Ishikawa (cell line): ENCODE results near the gene CNIH4.

Source experiments
- CEBPB ChIP-seq: IDR thresholded peaks from 2 replicates; pipeline ENCODE4 v1.6.1; 2012
- CREB1 ChIP-seq: IDR thresholded peaks from 2 replicates; pipeline ENCODE4 v1.6.1; 2012; ENCODE audit warnings: low read depth
- EGR1 ChIP-seq: IDR thresholded peaks from 2 replicates; pipeline ENCODE4 v1.6.1; 2012
- EP300 ChIP-seq: IDR thresholded peaks from 2 replicates; pipeline ENCODE4 v1.6.1; 2012; ENCODE audit warnings: borderline replicate concordance
- FOXM1 ChIP-seq: IDR thresholded peaks from 2 replicates; pipeline ENCODE4 v1.6.1; 2012; ENCODE audit warnings: low read depth, borderline replicate concordance
- MAX ChIP-seq: IDR thresholded peaks from 2 replicates; pipeline ENCODE4 v1.6.1; 2012
- NFIC ChIP-seq: IDR thresholded peaks from 2 replicates; pipeline ENCODE4 v1.6.1; 2012
- RAD21 ChIP-seq: IDR thresholded peaks from 2 replicates; pipeline ENCODE4 v1.6.1; 2012; ENCODE audit warnings: low read depth
- REST ChIP-seq: IDR thresholded peaks from 2 replicates; pipeline ENCODE4 v1.6.1; 2012; ENCODE audit warnings: low read depth, mild to moderate bottlenecking
- TCF12 ChIP-seq: IDR thresholded peaks from 2 replicates; pipeline ENCODE4 v1.6.1; 2012; ENCODE audit warnings: low read depth
- USF1 ChIP-seq: IDR thresholded peaks from 2 replicates; pipeline ENCODE4 v1.6.1; 2012
- YY1 ChIP-seq: IDR thresholded peaks from 2 replicates; pipeline ENCODE4 v1.6.1; 2012; ENCODE audit warnings: low read depth

GRCh38 chr1:224357626-224358124 is 996 bp downstream of the CNIH4 start:
- TF ChIP-seq MAX (no peak), REST (no peak), EP300 (no peak), NFIC (no peak), EGR1 (no peak), CEBPB (0 out of 2 replicates have a peak, but pooled peaks have one; percentile 13), CREB1 (no peak), TCF12 (no peak), RAD21 (no peak), YY1 (no peak), FOXM1 (no peak), USF1 (no peak)
